WTC11 (cell line): ENCODE data around the gene TRIM69.

Source experiments
- ATF1 ChIP-seq: sonication (generic); formaldehyde crosslinking; IDR thresholded peaks from 2 replicates; pipeline ENCODE4 v1.8.1; 2023; ENCODE audit warnings: mild to moderate bottlenecking, moderate library complexity, missing genetic modification reagents
- ATF6 ChIP-seq: sonication (generic); formaldehyde crosslinking; IDR thresholded peaks from 2 replicates; pipeline ENCODE4 v1.8.1; 2023; ENCODE audit warnings: mild to moderate bottlenecking, missing genetic modification reagents
- CBFB ChIP-seq: sonication (generic); formaldehyde crosslinking; IDR thresholded peaks from 2 replicates; pipeline ENCODE4 v1.8.1; 2022; ENCODE audit warnings: mild to moderate bottlenecking, low read depth, missing genetic modification reagents
- CDX4 ChIP-seq: fragments of 250-450 bp; sonication (Bioruptor Pico); IDR thresholded peaks from 2 replicates; pipeline ENCODE4 v1.9.0; 2021; ENCODE audit warnings: moderate library complexity, mild to moderate bottlenecking, inconsistent platforms, borderline replicate concordance
- CTCF ChIP-seq: fragments of 200-600 bp; IDR thresholded peaks from 2 replicates; pipeline ENCODE4 v1.8.0; 2022; ENCODE audit warnings: antibody characterized with exemption
- ELF4 ChIP-seq: sonication (generic); formaldehyde crosslinking; IDR thresholded peaks from 2 replicates; pipeline ENCODE4 v1.8.1; 2022; ENCODE audit warnings: low read depth, mild to moderate bottlenecking, moderate library complexity, missing genetic modification reagents
- ESRRA ChIP-seq: sonication (generic); formaldehyde crosslinking; IDR thresholded peaks from 2 replicates; pipeline ENCODE4 v1.8.1; 2022; ENCODE audit warnings: mild to moderate bottlenecking, missing genetic modification reagents, borderline replicate concordance
- FOXP4 ChIP-seq: sonication (generic); formaldehyde crosslinking; IDR thresholded peaks from 2 replicates; pipeline ENCODE4 v1.8.0; 2022; ENCODE audit warnings: mild to moderate bottlenecking, missing genetic modification reagents
- JAZF1 ChIP-seq: fragments of 250-450 bp; sonication (Bioruptor Pico); IDR thresholded peaks from 2 replicates; pipeline ENCODE4 v1.9.0; 2021; ENCODE audit warnings: moderate library complexity, mild to moderate bottlenecking, inconsistent platforms
- MAX ChIP-seq: sonication (generic); formaldehyde crosslinking; IDR thresholded peaks from 2 replicates; pipeline ENCODE4 v1.8.0; 2022; ENCODE audit warnings: mild to moderate bottlenecking, missing genetic modification reagents
- PRRX2 ChIP-seq: fragments of 250-450 bp; sonication (Bioruptor Pico); IDR thresholded peaks from 2 replicates; pipeline ENCODE4 v1.8.0; 2021; ENCODE audit warnings: mild to moderate bottlenecking
- USF1 ChIP-seq: sonication (generic); formaldehyde crosslinking; IDR thresholded peaks from 2 replicates; pipeline ENCODE4 v1.8.0; 2022; ENCODE audit warnings: mild to moderate bottlenecking, missing genetic modification reagents
- USF2 ChIP-seq: sonication (generic); formaldehyde crosslinking; IDR thresholded peaks from 2 replicates; pipeline ENCODE4 v1.8.1; 2023; ENCODE audit warnings: mild to moderate bottlenecking, missing genetic modification reagents, moderate library complexity

- no peak for TF ChIP-seq CTCF
- TF ChIP-seq CDX4 (CRISPR knock-in tag) = no peak
- TF ChIP-seq PRRX2 (CRISPR knock-in tag) = no peak
- no peak for TF ChIP-seq MAX
- TF ChIP-seq ESRRA (CRISPR knock-in tag) = no peak
- TF ChIP-seq ATF6 = no peak
- no peak for TF ChIP-seq CBFB (CRISPR knock-in tag)
- no peak for TF ChIP-seq USF1
- no peak for TF ChIP-seq USF2
- TF ChIP-seq ATF1 = no peak
- no peak for TF ChIP-seq FOXP4 (CRISPR knock-in tag)
- no peak for TF ChIP-seq JAZF1 (CRISPR knock-in tag)
- no peak for TF ChIP-seq ELF4 (CRISPR knock-in tag)
Measured at GRCh38 chr15:44790656-44791055, 54.3 kb downstream of the TRIM69 start.
